Activated naive CD4-positive, alpha-beta T cell treated with anti-CD3 and anti-CD28 coated beads, Interleukin-2, amount 10 ng/mL, durations not matched to agents 7 days and 5 days (primary cell): ENCODE data around the gene FOXJ1.

Experiments
- CTCF ChIA-PET: fragments of 350-600 bp; sonication (Branson Sonifier 250); formaldehyde crosslinking; loops from one replicate; lab custom pipeline; 2021; ENCODE audit warnings: antibody characterized with exemption; lab: Charles Lee
- DNase-seq: peaks from one replicate; pipeline ENCODE4 v3.0.0-alpha.2; 2020
- H3K27ac Mint-ChIP-seq: one replicate; pipeline ENCODE4 v1.8.0; 2021; ENCODE audit warnings: mild to moderate bottlenecking, moderate library complexity, mixed read lengths
- H3K27me3 Mint-ChIP-seq: one replicate; pipeline ENCODE4 v1.8.0; 2021; ENCODE audit warnings: mild to moderate bottlenecking, mixed read lengths
- H3K36me3 Mint-ChIP-seq: one replicate; pipeline ENCODE4 v1.8.0; 2021; ENCODE audit warnings: mixed read lengths
- H3K4me1 Mint-ChIP-seq: one replicate; pipeline ENCODE4 v1.8.0; 2021; ENCODE audit warnings: mixed read lengths
- H3K4me3 Mint-ChIP-seq: one replicate; pipeline ENCODE4 v1.8.0; 2021; ENCODE audit warnings: mild to moderate bottlenecking, moderate library complexity, mixed read lengths
- H3K9me3 Mint-ChIP-seq: one replicate; pipeline ENCODE4 v1.8.0; 2021; ENCODE audit warnings: mixed read lengths

FOXJ1 gene

DNA sequence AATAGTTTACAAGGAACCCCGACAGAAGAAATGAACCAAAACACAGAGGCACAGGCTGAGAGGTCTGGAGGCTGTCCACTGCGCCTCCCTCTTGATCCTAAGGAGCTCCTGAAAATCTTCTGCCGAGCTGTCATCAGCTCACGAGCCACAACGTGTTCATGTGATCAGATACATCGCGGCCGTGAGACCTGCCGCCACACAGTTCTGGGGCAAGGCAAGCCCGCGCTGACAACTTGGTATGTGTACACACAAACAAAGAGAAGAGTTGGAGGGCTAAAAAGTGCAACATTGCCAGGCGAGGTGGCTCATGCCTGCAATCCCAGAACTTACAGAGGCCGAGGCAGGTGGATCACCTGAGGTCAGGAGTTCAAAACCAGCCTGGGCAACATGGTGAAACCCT, 45.1 kb downstream of the FOXJ1 start:
- Mint-ChIP-seq H3K27me3 (no peaks in the 10 kb centered on the region), H3K9me3 (no peaks in the 10 kb centered on the region), H3K36me3 (peaks cover 54% of the 10 kb centered on the region), H3K27ac (no peak overlapping the region), H3K4me3 (no peak overlapping the region), H3K4me1 (peaks cover 10% of the 10 kb centered on the region)
- no peak for DNase-seq
- CTCF ChIA-PET: interaction anchor here (0.9 to 1.8 kb wide), 3 partner anchors 11 to 183 kb away, joined by 3 to 6 read pairs (median 6); no protein-coding TSS in a partner anchor

GRCh38 chr17:76094046-76094445, 47.0 kb downstream of the FOXJ1 start:
- peaks cover 52% of the 10 kb centered on the region for H3K36me3 Mint-ChIP-seq
- no peaks in the 10 kb centered on the region for H3K27me3 Mint-ChIP-seq
- H3K27ac Mint-ChIP-seq: no peak overlapping the region
- CTCF ChIA-PET: no interaction called here
- peaks cover 7% of the 10 kb centered on the region for H3K4me1 Mint-ChIP-seq
- DNase-seq: no peak
- no peaks in the 10 kb centered on the region for H3K9me3 Mint-ChIP-seq
- no peak overlapping the region for H3K4me3 Mint-ChIP-seq

- no peak overlapping the region for H3K4me3 Mint-ChIP-seq
- no peaks in the 10 kb centered on the region for H3K27me3 Mint-ChIP-seq
- H3K27ac Mint-ChIP-seq: no peak overlapping the region
- peaks cover 7% of the 10 kb centered on the region for H3K4me1 Mint-ChIP-seq
- peaks cover 50% of the 10 kb centered on the region for H3K36me3 Mint-ChIP-seq
- no peak for DNase-seq
- no peaks in the 10 kb centered on the region for H3K9me3 Mint-ChIP-seq
- CTCF ChIA-PET: interaction anchor here (1.0 to 1.9 kb wide), 2 partner anchors 78 to 305 kb away, joined by 3 to 5 read pairs; no protein-coding TSS in a partner anchor
Observed at GRCh38 chr17:76092526-76093413, 48.3 kb downstream of the FOXJ1 start.

DNA sequence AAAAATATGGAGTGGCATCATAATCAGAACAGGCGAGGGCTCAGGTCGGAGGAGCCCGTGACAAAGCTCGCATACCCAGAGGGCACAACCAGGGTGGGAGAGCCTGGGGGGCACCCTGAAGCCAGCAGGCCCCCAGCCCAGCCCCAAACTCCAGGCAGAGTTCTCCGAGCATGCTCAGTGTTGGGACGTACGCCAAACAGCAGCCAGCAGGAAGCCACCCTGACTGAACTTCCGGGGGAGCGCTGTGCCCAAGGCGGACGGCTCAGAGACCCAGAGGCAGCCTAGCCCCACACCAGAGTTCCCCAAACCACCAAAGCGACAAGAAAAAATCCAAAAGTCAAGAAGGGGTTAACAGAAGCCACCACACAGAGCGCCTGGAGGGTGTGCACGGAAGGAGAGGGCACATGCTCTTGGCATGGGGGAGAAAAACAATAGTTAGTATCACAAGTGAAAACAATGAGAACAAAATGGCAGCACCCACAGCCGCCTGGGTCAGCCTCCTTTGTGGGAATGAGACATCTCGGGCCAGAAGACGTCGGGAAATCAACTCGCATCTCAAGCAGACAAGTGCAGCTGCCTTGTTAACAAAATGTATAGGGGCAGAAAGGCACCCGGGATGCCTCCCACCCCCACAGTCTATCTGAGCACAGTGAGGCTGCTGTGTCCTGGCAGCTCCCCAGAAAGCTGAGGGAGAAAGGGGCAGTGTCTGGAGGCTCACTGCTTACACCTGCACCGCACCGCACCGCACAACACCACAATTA, 49.3 kb downstream of the FOXJ1 start:
- H3K27ac Mint-ChIP-seq: peak overlapping the region; percentile 82
- CTCF ChIA-PET: interaction anchor here (1.9 kb wide), 1 partner anchor 77 kb away, joined by 5 read pairs; no protein-coding TSS in a partner anchor
- H3K9me3 Mint-ChIP-seq: no peaks in the 10 kb centered on the region
- peak; percentile 30 for DNase-seq
- no peak overlapping the region for H3K4me3 Mint-ChIP-seq
- peaks cover 7% of the 10 kb centered on the region for H3K4me1 Mint-ChIP-seq
- peaks cover 46% of the 10 kb centered on the region for H3K36me3 Mint-ChIP-seq
- no peaks in the 10 kb centered on the region for H3K27me3 Mint-ChIP-seq

GRCh38 chr17:76090517-76091129, 50.4 kb downstream of the FOXJ1 start:
- Mint-ChIP-seq H3K27me3 (no peaks in the 10 kb centered on the region), H3K36me3 (peaks cover 46% of the 10 kb centered on the region), H3K27ac (no peak overlapping the region), H3K9me3 (no peaks in the 10 kb centered on the region), H3K4me1 (peaks cover 7% of the 10 kb centered on the region), H3K4me3 (no peak overlapping the region)
- DNase-seq: no peak
- CTCF ChIA-PET: interaction anchor here (1.0 kb wide), 1 partner anchor 76 kb away, joined by 3 read pairs; no protein-coding TSS in a partner anchor

GRCh38 chr17:76089680-76090516, 51.1 kb downstream of the FOXJ1 start:
- Mint-ChIP-seq H3K27me3 (no peaks in the 10 kb centered on the region), H3K36me3 (peaks cover 46% of the 10 kb centered on the region), H3K27ac (no peak overlapping the region), H3K4me1 (peaks cover 7% of the 10 kb centered on the region), H3K9me3 (no peaks in the 10 kb centered on the region), H3K4me3 (no peak overlapping the region)
- CTCF ChIA-PET: interaction anchor here (1.0 kb wide), 1 partner anchor 76 kb away, joined by 3 read pairs; no protein-coding TSS in a partner anchor
- DNase-seq: no peak

DNA sequence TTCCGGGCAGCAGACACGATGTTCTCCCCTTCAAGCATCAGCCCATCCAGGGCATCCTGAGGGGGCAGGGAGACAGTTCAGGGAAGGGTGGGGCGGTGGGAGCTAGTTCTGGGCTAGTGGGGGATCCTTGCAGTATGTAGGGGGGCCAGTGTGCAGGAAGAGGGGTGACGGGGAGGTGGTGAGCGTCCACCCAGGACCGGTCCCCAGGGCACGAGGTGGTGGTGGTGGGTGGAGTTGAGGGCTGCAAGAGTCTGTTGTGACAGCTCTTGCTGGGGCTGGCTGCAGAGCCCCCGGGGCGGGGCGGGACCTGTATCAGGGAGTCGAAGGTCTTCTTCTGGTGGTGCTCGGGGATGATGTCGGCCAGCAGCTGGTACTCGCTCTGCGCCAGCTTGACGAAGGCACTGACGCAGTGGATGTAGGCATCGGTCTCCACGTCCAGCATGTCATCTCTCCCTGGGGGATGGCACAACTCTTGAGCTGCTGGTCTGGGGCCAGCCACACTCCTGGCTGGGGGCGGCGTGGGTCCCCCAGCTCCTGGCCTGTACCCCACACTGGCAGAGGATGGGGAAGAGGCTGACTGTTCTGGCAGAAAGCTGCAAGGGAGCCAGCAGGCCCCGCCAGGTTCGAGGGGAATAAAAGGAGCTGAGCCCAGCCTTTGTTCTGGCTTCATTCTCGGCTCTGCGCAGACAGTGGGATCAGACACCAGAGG, 52.0 kb downstream of the FOXJ1 start:
- Mint-ChIP-seq H3K36me3 (peaks cover 45% of the 10 kb centered on the region), H3K27ac (no peak overlapping the region), H3K9me3 (no peaks in the 10 kb centered on the region), H3K4me1 (peaks cover 7% of the 10 kb centered on the region), H3K4me3 (no peak overlapping the region), H3K27me3 (no peaks in the 10 kb centered on the region)
- CTCF ChIA-PET: no interaction called here
- no peak for DNase-seq

GRCh38 chr17:76088041-76088867, 52.8 kb downstream of the FOXJ1 start:
- no peak for DNase-seq
- Mint-ChIP-seq H3K36me3 (peaks cover 45% of the 10 kb centered on the region), H3K4me1 (peaks cover 7% of the 10 kb centered on the region), H3K27ac (no peak overlapping the region), H3K27me3 (no peaks in the 10 kb centered on the region), H3K9me3 (no peaks in the 10 kb centered on the region), H3K4me3 (no peak overlapping the region)
- CTCF ChIA-PET: interaction anchor here (0.6 kb wide), 1 partner anchor 139 kb away, joined by 4 read pairs; no protein-coding TSS in a partner anchor

DNA sequence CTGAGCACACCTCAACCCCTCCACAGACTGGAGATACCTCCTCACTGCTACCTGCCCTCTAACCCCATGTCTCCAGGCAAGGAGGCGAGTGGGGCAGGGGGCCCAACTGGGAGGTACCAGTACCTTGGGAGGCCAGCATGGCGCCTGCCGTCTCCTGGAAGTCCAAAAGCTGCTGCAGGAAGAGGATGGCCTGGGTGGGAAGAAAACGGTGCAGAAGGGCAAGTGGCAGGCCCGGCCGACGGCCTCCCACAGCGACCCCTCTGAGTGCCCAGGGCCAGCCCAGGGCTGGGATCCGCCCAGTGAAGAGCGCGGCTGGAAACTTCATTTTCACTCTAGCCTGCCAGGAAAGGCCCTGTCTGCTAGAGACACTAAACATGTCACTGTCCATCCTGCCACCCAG, 53.5 kb downstream of the FOXJ1 start:
- H3K9me3 Mint-ChIP-seq: no peaks in the 10 kb centered on the region
- H3K27me3 Mint-ChIP-seq: no peaks in the 10 kb centered on the region
- H3K36me3 Mint-ChIP-seq: peaks cover 42% of the 10 kb centered on the region
- DNase-seq: no peak
- CTCF ChIA-PET: no interaction called here
- peaks cover 7% of the 10 kb centered on the region for H3K4me1 Mint-ChIP-seq
- H3K4me3 Mint-ChIP-seq: no peak overlapping the region
- no peak overlapping the region for H3K27ac Mint-ChIP-seq

DNA sequence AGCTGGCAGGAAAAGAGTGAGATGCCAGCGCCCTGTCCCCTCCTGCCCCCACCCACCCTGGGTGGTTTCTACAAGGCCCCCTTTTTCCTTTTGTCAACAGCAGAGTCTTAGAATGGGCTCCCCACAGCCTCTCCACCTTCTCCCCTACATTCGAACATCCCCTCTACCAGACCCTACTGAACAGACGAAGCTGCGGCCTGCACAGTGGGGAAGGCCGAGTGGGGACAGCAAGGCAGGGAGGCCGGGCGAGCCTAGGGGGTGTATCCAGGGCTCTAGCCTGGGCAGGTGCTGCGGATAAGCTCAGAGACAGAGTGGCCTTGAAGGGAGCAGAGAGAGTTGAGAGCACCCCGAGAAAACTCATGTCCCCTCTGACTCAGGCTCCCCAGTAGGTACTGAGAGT, 54.7 kb downstream of the FOXJ1 start:
- H3K27ac Mint-ChIP-seq: no peak overlapping the region
- H3K4me3 Mint-ChIP-seq: no peak overlapping the region
- CTCF ChIA-PET: no interaction called here
- H3K36me3 Mint-ChIP-seq: peaks cover 38% of the 10 kb centered on the region
- no peaks in the 10 kb centered on the region for H3K9me3 Mint-ChIP-seq
- peaks cover 4% of the 10 kb centered on the region for H3K27me3 Mint-ChIP-seq
- peaks cover under 1% of the 10 kb centered on the region for H3K4me1 Mint-ChIP-seq
- no peak for DNase-seq
